Thoracic aorta (tissue), 2 donors: ENCODE measurements around the gene NOS1AP. TPM values are rescaled to one million over a fixed set of nuclear protein-coding genes. Genes with fewer than 3 reads are reported as not detected.

Source experiments
- ATAC-seq: fragments of 150-250 bp; one replicate; pipeline ENCODE4 v1.8.0; 2017; ENCODE audit warnings: low read depth; ENCODE audit not compliant: insufficient number of reproducible peaks, low FRiP score
- DNase-seq: peaks from one replicate; pipeline ENCODE4 v3.0.0-alpha.2; 2020; ENCODE audit warnings: low spot score
- H3K27ac ChIP-seq, 2 donors: fragments of 200-600 bp; sonication (generic); 1 replicate in 1 of 2; 2 replicates in 1 of 2; pipeline ENCODE4 v1.5.1; 2016; ENCODE audit warnings: mild to moderate bottlenecking in 2 of 2, moderate library complexity in 2 of 2
- H3K27me3 ChIP-seq: fragments of 200-600 bp; sonication (generic); replicated peaks from 2 replicates; pipeline ENCODE4 v1.6.0; 2016; ENCODE audit warnings: mild to moderate bottlenecking; ENCODE audit not compliant: insufficient read depth
- H3K36me3 ChIP-seq: fragments of 200-600 bp; sonication (generic); one replicate; pipeline ENCODE4 v1.5.1; 2016
- H3K4me1 ChIP-seq, 2 donors: fragments of 200-600 bp; sonication (generic); 1 replicate in 1 of 2; 2 replicates in 1 of 2; pipeline versions ENCODE4 v1.5.1 to v1.6.0; 2016; ENCODE audit warnings: low read depth in 2 of 2, mild to moderate bottlenecking in 1 of 2; ENCODE audit not compliant: control insufficient read depth in 1 of 2
- H3K4me3 ChIP-seq: fragments of 200-600 bp; sonication (generic); 2 replicates; pipeline ENCODE4 v1.5.1; 2016; ENCODE audit warnings: mild to moderate bottlenecking
- H3K9me3 ChIP-seq: fragments of 200-600 bp; sonication (generic); 2 replicates; pipeline ENCODE4 v1.5.1; 2016
- total RNA-seq, 2 donors: library from RNA; depleted of rRNA; stranded (reverse); fragments of >200 nt; gene quantifications; one replicate each; pipeline versions ENCODE4 v1.1.0 to v1.2.3, GENCODE V29; 2016
- TF ChIP-seq, protein P1 (sequence below): fragments of 200-600 bp; sonication (generic); IDR thresholded peaks from one replicate; pipeline ENCODE4 v1.5.1; 2019; ENCODE audit warnings: antibody characterized with exemption

Gene NOS1AP
- total RNA-seq, 2 donors from 2014 or later: 6.3 to 12.2 TPM

DNA sequence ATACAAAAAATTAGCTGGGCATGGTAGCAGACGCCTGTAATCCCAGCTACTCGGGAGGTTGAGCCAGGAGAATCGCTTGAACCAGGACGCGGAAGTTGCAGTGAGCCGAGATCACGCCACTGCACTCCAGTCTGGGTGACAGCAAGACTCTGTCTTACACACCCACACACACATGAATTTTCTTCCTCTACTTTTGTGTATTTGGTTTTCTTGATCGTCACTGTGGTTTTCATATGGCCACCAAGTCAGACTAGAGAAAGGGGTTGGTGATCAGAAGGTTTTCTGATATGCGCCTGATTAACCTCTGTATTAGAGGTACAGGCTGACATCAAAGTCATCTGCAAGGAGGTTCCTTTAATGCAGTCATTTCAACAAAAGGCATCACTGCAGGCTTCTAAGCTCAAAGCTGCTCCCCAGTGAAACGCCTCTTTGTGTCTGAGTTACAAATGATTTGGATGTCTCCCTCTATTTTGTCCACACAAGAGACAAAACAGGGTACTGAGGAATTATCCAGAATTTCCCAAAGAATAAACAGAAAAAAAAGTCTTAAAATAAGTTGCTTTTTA, 331.4 kb downstream of the NOS1AP start:
- DNase-seq (no peak), ATAC-seq (no peak)
- Histone ChIP-seq H3K27ac (no peak overlapping the region), H3K27me3 (no peaks in the 10 kb centered on the region), H3K36me3 (no peaks in the 10 kb centered on the region), H3K4me1 (no peaks in the 10 kb centered on the region), H3K9me3 (no peaks in the 10 kb centered on the region), H3K4me3 (no peak overlapping the region)
- TF ChIP-seq, protein P1, sequence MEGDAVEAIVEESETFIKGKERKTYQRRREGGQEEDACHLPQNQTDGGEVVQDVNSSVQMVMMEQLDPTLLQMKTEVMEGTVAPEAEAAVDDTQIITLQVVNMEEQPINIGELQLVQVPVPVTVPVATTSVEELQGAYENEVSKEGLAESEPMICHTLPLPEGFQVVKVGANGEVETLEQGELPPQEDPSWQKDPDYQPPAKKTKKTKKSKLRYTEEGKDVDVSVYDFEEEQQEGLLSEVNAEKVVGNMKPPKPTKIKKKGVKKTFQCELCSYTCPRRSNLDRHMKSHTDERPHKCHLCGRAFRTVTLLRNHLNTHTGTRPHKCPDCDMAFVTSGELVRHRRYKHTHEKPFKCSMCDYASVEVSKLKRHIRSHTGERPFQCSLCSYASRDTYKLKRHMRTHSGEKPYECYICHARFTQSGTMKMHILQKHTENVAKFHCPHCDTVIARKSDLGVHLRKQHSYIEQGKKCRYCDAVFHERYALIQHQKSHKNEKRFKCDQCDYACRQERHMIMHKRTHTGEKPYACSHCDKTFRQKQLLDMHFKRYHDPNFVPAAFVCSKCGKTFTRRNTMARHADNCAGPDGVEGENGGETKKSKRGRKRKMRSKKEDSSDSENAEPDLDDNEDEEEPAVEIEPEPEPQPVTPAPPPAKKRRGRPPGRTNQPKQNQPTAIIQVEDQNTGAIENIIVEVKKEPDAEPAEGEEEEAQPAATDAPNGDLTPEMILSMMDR: no peak

DNA sequence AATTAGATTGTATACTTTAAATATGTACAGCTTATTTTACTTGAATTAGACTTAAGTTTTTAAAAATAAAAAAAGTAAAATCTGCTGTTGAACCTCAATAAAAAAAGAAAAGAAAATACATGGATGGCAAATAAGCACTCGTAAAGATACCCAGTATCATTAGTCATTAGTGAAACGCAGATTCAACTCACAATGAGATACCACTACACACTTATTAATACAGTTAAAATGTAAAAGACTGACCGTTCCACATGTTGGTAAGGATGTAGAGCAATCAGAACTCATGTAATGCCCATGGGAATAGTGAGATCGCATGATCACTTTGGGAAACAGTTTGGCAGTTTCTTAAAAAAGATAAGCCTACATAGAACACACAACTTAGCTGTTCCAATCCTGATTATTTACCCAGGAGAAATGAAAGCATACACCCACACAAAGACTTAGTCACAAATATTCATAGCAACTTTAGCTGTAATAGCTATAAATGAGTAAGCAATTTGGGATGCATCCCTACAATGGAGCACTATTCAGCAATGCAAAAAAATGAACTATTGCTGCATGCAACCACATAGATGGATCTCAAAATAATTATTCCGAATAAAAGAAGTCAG, 335.2 kb downstream of the NOS1AP start:
- Histone ChIP-seq H3K27me3 (no peaks in the 10 kb centered on the region), H3K4me1 (no peaks in the 10 kb centered on the region), H3K9me3 (no peaks in the 10 kb centered on the region), H3K27ac (no peak overlapping the region), H3K36me3 (no peaks in the 10 kb centered on the region), H3K4me3 (no peak overlapping the region)
- TF ChIP-seq, protein P1: no peak
- ATAC-seq: no peak
- no peak for DNase-seq

DNA sequence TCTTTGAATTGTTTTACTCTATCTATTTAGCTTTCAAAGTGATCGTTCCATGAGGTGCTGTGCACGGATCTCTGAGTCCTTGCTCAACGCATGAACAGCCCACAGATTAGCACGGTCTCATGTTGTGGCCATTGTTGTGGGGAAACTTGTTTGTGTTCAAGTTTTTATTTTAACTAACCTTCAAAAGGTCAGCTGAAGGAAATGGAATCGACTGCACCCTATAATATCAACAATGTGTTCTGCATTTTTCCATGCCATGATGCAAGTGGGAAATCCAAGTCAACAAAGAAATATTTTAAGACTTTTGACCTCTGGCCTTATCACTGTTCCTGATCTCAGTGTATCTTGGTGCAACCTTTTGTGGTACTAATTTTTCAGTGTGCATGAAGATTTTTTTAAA, 336.3 kb downstream of the NOS1AP start:
- DNase-seq (no peak), ATAC-seq (no peak)
- Histone ChIP-seq H3K4me3 (no peak overlapping the region), H3K27ac (no peak overlapping the region), H3K4me1 (no peaks in the 10 kb centered on the region), H3K36me3 (no peaks in the 10 kb centered on the region), H3K9me3 (no peaks in the 10 kb centered on the region), H3K27me3 (no peaks in the 10 kb centered on the region)
- TF ChIP-seq, protein P1: no peak

DNA sequence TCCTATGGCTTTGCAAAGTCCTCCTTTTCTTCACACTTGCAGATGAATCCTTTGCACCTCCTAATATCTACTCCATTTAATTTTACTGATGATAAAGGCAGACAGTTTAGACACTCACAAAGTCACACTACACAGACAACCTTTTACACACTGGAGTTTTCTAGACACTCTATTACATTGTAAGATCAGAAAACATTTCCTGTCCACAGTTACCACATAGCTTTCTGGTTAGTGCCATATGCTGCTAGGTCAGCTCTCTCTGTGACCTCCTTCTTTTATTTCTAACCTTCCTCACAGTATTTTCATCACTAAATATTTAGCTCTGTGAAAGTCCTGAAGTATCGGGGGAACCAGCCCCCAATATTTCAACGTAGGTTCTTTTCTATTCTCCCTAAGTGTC, 337.3 kb downstream of the NOS1AP start:
- Histone ChIP-seq H3K4me1 (no peaks in the 10 kb centered on the region), H3K27ac (no peak overlapping the region), H3K27me3 (no peaks in the 10 kb centered on the region), H3K36me3 (no peaks in the 10 kb centered on the region), H3K4me3 (no peak overlapping the region), H3K9me3 (no peaks in the 10 kb centered on the region)
- no peak for ATAC-seq
- DNase-seq: no peak
- TF ChIP-seq, protein P1: no peak

DNA sequence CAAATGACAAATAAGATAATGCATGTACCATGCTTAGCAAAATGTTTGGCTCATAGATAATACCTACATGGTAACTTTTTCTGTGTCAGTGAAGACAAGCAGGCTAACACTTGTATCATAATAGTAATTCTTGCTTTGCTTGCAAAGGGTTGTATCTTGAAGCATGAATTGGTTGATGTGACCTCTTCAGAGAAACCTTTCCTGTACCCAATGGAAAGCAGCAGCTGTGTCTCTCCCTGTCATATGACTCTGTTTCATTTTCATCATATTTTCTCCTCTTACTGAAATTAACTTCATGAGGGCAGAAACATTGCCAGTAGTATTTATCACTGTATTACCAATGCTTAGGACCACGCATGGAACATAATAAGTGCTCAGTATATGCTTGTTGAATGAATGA, 338.0 kb downstream of the NOS1AP start:
- ATAC-seq: no peak
- TF ChIP-seq, protein P1: no peak
- no peak for DNase-seq

More for the DNA sequence above, 338.0 kb downstream of the NOS1AP start:
- Histone ChIP-seq H3K9me3 (no peaks in the 10 kb centered on the region), H3K27ac (no peak overlapping the region), H3K4me1 (no peaks in the 10 kb centered on the region), H3K27me3 (no peaks in the 10 kb centered on the region), H3K4me3 (no peak overlapping the region), H3K36me3 (no peaks in the 10 kb centered on the region)
